Measurements from ENCODE around the gene MINPP1.
"Not testable (repeated sequence)": the region's sequence is repeated elsewhere in the genome, so short reads cannot be mapped to it uniquely, and the experiment has no call there.

The MINPP1 gene

GRCh38 chr10:87578160-87578841, 73.6 kb downstream of the MINPP1 start:
- DNase-seq, result no peak

GRCh38 chr10:87578842-87579401, 74.2 kb downstream of the MINPP1 start:
- peak; percentile 50 for DNase-seq

- DNase-seq, result no peak
These were observed 74.9 kb downstream of the MINPP1 start for GRCh38 chr10:87579563-87579962.

DNA sequence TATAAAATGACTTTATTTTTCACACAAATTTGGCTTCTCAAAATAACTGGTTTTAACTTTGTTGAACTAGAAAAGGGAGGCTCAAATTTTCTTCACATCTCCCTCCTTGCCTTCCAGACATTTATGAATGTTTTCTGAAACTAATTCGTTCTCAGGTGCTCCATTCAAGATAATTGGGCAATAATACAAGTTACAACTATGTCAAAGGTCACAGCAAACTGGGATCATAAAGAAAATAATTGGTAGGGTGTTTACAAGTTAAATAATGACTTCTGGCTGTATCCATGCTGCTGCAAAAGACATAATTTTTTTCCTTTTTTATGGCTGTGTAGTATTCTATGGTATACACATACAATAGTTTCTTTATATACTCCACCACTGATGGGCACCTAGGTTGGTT, 75.3 kb downstream of the MINPP1 start:
- DNase-seq, result no peak

DNA sequence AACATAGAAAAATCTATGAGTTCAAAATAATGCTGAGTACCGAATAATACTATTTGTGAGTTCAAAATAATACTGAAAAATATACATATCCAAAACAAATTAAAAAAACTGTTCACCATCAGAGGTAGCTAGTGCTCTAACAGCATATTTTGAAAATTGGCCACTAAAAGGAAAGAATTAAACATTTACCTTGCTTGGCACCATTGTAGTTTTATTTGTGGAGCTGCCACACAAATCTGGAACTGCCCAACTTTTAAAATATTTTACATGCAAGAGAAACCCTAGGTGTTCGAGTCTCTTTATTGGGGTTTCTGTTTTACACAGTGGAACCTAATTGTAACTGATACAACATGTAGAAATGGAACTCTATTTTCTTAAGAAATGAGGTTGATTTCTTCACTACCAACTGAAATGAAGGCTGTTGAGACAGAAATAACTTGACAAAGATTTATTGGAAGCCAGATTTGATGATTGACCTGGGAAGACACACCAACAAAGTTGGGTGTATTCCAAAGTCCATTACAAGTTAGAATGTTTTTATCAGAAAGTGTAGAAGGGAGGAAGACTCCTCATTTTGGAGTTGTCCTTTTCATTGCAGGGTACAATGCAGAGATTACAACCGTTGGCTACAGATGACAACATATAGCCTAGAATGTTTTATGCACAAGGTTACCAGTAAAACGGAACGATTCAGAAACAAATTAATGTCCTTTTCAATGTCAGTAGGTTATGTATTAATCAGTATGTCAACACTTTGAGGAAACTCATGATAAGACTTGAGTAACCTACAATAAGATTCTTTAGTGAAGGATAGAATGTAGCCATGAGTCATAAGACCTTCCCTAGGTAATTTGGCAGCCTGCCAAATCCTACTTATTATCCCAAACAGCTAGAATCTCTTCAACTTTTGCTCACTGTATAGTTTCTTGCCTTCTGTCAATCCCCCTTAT, 81.1 kb downstream of the MINPP1 start:
- peak; percentile 41 for DNase-seq

GRCh38 chr10:87589645-87590051, 85.0 kb downstream of the MINPP1 start:
- DNase-seq, result no peak

DNA sequence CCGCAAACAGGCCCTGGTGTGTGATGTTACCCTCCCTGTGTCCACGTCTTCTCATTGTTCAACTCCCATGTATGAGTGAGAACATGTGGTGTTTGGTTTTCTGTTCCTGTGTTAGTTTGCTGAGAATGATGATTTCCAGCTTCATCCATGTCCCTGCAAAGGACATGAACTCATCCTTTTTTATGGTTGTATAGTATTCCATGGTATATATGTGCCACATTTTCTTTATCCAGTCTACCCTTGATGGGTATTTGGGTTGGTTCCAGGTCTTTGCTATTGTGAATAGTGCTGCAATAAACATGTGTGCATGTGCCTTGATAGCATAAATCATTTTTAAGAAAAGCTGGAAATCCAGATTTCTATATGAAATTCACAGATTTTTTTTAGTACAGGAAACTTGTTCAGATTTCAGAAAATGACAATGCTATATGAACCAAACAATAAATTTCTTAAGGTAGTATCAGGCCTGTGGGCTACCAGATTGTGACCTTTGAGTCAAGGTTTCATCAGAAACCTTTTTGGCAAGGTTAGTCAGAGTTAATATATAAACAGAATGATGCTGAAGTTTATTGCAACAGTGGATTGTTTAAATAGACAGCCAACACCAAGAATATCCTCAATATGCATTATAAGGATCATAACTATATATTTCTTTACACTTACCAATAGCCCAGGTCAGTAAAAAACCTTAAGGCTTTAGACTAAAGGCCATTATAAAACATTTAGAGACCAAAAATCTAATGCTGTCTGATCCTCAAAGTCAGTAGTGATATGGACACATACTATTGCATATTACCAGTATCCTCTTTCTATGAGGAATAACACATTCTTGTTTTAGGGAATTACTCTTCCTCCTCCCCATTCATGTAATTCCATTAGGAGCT, 86.3 kb downstream of the MINPP1 start:
- DNase-seq, result no peak

DNA sequence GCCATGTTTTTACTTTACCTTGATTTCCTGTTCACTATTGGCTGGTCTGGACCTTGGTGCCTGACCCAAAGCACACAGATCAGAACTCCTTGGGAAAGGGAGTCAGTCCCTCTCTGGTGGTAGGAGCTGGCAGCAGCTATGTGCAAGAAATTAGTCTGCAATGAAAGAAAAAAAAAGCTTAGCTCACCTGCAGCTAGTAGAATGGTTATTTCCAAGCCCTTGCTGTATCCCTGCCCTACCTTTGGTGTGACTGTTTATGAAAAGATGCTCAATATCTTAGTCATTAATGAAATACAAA, 86.8 kb downstream of the MINPP1 start:
- DNase-seq, result no peak

DNA sequence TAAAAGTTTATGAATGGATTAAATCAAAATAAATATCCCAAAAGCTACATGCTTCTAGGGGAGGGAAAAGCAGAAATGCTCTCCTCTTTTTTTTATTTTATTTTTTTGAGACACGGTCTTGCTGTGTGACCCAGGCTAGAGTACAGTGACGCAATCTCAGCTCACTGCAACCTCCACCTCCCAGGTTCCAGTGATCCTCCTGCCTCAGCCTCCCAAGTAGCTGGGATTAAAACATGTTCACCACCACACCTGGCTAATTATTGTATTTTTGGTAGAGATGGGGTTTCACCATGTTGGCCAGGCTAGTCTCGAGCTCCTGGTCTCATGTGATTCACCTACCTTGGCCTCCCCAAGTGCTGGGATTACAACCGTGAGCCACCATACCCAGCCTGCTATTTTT, 88.2 kb downstream of the MINPP1 start:
- DNase-seq, result not testable (repeated sequence)

DNA sequence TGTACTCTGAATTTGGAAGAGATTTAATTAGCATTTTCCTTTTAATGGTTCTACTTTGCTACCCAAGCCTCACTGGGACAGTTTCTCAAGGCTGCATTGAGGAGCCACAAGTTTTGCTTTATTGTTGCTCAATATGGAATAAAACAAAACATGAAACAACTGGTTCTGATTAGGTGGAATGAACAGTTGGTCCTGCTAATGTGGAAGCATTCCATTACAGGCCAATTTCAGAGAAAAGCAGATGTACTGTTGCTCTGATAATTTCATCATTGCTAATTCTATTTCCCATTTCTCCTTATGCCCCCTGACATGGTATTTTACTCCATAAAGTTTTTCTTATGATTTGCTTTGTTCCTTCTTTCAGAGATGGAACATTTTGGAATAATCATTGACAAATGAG, 89.0 kb downstream of the MINPP1 start:
- no peak for DNase-seq

DNA sequence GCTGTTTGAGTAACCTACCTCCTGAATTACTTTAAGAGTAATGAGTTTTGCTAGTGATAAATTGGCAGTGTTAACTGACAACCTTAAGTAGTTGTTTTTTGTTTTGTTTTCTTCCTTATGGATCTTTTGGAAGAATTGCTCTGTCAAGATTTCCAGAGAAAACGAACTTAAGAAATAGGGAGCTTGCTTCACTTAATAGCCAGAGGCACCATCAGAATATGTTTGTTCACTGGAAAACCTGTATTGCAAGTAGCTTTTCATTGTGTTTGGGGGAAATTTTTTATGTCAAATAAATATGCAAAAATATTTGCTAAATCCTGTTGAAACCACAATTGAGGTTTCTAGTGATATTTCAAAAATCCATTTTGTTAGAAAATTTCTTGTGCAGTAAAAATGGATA, 89.5 kb downstream of the MINPP1 start:
- no peak for DNase-seq

GRCh38 chr10:87594864-87595263, 90.2 kb downstream of the MINPP1 start:
- DNase-seq, result no peak

DNA sequence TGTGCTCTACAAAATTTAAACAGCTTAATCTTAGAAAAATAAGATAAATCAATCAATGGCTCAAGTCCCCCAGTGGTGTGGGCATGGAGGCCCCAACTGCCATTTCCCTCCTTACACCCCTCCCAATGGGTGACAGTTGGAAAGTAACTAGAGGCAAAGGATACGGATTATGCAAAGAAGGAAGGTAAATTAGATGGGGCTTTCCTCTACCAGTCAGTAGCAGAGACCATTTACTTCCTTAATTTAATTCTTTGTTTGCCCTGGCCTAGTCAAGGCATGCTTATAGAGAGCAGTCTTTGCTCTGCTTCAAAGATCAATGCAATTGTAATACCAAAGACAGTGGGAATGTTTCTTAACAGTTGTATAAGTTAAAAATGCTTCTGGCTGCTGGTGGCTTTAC, 91.7 kb downstream of the MINPP1 start:
- DNase-seq, result no peak

DNA sequence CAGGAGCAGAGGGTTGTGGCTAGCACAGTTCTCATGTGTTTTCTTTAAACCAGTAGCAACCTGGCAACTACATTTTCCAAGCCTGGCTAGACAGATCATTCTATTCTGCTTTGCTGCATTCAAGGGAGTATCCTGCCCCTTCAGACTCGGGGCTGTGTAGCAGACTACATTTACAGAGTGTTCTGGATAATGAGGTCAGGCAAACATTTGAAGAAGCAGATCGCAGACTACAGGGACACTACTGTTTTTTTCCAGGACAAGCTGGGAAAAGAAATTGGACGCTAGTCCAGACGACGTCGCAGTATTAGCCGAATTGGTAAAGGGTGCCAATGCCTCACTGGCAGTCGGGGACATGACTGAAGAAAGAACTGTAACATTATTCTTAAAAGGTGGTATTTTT, 94.0 kb downstream of the MINPP1 start:
- no peak for DNase-seq

- DNase-seq, result peak; percentile 76
These were observed 95.9 kb downstream of the MINPP1 start for GRCh38 chr10:87600581-87600980.
